HG02798 (cell line): ENCODE data around the gene OR13C2.
A peak's percentile ranks its signal among the peaks of the same experiment; 100 is the strongest.

Source experiments
- ATAC-seq: cut with Tn5 transposase; IDR thresholded peaks from one replicate; pipeline ENCODE4 v1.9.1; 2021; ENCODE audit warnings: mild to moderate bottlenecking; ENCODE audit not compliant: unreplicated experiment, poor library complexity

The OR13C2 gene

DNA sequence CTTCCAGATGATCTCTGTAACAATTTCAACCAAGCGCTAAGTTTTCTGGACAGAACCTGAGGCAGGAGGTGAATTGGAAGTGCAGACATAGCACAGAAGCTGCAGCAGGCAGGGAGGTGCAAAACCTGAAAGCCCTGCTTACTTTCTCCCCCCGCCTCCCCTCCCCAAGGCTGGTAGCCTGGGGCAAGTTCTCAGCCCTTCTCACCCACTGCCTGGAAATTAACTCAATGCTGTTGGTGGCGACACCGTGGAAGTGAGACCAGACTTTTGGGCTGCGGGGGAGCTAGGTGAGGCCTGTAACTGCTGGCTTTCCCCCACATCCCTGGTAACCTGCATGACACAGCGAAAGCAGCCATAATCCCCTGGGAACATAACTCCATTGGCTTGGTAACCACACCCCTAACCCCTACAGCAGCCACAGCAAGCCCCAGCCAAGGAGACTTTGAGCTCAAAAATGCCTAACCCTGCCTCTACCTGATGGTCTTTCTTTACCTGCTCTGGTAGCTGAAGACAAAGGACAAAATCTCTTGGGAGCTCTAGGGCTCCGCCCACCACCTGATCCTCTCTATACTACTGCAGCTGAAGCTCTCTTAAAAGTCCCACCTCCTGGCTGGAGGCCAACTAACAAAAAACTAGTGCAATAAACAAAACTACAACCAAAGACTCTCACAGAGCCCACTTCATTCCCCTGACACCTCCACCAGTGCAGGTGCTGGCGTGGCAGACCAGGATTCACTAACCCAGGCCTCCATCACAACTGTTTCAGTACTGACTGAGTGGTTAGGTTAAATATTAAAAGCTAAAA, 48.4 kb downstream of the OR13C2 start:
- peak; percentile 76 for ATAC-seq

DNA sequence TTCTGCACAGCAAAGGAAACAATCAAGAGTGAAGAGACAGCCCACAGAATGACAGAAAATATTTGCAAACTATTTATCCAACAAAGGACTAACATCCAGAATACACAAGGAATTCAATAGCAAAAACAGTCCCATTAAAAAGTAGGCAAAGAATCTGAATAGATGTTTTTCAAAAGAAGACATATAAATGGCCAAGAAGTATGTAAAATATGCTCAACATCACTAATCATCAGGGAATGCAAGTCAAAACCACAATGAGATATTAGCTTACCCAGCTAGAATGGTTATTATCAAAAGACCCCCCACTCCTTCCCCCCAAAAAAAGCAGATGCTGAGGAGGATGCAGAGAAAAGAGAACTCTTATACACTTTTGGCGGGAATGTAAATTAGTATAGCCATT, 49.9 kb downstream of the OR13C2 start:
- ATAC-seq = no peak
